ENCODE data around the gene FAM98B.

FAM98B gene

GRCh38 chr15:38533926-38534325 lies 80.0 kb downstream of the FAM98B start:
- Histone ChIP-seq H3K4me1 (ENCODE audit: control insufficient read depth, insufficient read depth, low read length) (no peaks in the 10 kb centered on the region), H3K27me3 (ENCODE audit: control insufficient read depth, insufficient read depth, low read length, poor library complexity, severe bottlenecking) (no peaks in the 10 kb centered on the region), H3K4me3 (ENCODE audit: insufficient read depth, low read depth, low read length) (no peak overlapping the region), H3K27ac (ENCODE audit: insufficient read depth, low read depth, low read length, poor library complexity, severe bottlenecking) (no peak overlapping the region), H3K36me3 (ENCODE audit: control insufficient read depth, insufficient read depth, low read length) (no peaks in the 10 kb centered on the region), H3K9me3 (ENCODE audit: control insufficient read depth, low read length) (no peaks in the 10 kb centered on the region)

GRCh38 chr15:38534691-38535090 lies 80.8 kb downstream of the FAM98B start:
- 83% methylated on average over 3 of the region's 3 CpGs for WGBS, 2 experiments
- H3K9me3 ChIP-seq (ENCODE audit: control insufficient read depth, low read length), result no peaks in the 10 kb centered on the region
- H3K27ac ChIP-seq (ENCODE audit: insufficient read depth, low read depth, low read length, poor library complexity, severe bottlenecking), result no peak overlapping the region
- no peaks in the 10 kb centered on the region for H3K4me1 ChIP-seq (ENCODE audit: control insufficient read depth, insufficient read depth, low read length)
- H3K36me3 ChIP-seq (ENCODE audit: control insufficient read depth, insufficient read depth, low read length), result no peaks in the 10 kb centered on the region
- H3K4me3 ChIP-seq (ENCODE audit: insufficient read depth, low read depth, low read length), result no peak overlapping the region
- no peaks in the 10 kb centered on the region for H3K27me3 ChIP-seq (ENCODE audit: control insufficient read depth, insufficient read depth, low read length, poor library complexity, severe bottlenecking)

- 93 to 94% methylated on average over 8 of the region's 8 CpGs for WGBS, 2 experiments
- Histone ChIP-seq H3K27ac (ENCODE audit: insufficient read depth, low read depth, low read length, poor library complexity, severe bottlenecking) (no peak overlapping the region), H3K9me3 (ENCODE audit: control insufficient read depth, low read length) (no peaks in the 10 kb centered on the region), H3K36me3 (ENCODE audit: control insufficient read depth, insufficient read depth, low read length) (no peaks in the 10 kb centered on the region), H3K4me3 (ENCODE audit: insufficient read depth, low read depth, low read length) (no peak overlapping the region), H3K27me3 (ENCODE audit: control insufficient read depth, insufficient read depth, low read length, poor library complexity, severe bottlenecking) (no peaks in the 10 kb centered on the region), H3K4me1 (ENCODE audit: control insufficient read depth, insufficient read depth, low read length) (no peaks in the 10 kb centered on the region)
These were observed 81.7 kb downstream of the FAM98B start for GRCh38 chr15:38535491-38536200.

- H3K4me1 ChIP-seq (ENCODE audit: control insufficient read depth, insufficient read depth, low read length), result no peaks in the 10 kb centered on the region
- no peaks in the 10 kb centered on the region for H3K9me3 ChIP-seq (ENCODE audit: control insufficient read depth, low read length)
- H3K36me3 ChIP-seq (ENCODE audit: control insufficient read depth, insufficient read depth, low read length), result no peaks in the 10 kb centered on the region
- WGBS, 2 experiments, result 89 to 90% methylated on average over 3 of the region's 3 CpGs
- H3K4me3 ChIP-seq (ENCODE audit: insufficient read depth, low read depth, low read length), result no peak overlapping the region
- H3K27me3 ChIP-seq (ENCODE audit: control insufficient read depth, insufficient read depth, low read length, poor library complexity, severe bottlenecking), result no peaks in the 10 kb centered on the region
- H3K27ac ChIP-seq (ENCODE audit: insufficient read depth, low read depth, low read length, poor library complexity, severe bottlenecking), result no peak overlapping the region
These were observed 82.3 kb downstream of the FAM98B start for GRCh38 chr15:38536201-38536676.
